GM19468 (cell line): ENCODE data around the gene GPALPP1.
A peak's percentile ranks its signal among the peaks of the same experiment; 100 is the strongest.
"Not testable (repeated sequence)": the region's sequence is repeated elsewhere in the genome, so short reads cannot be mapped to it uniquely, and the experiment has no call there.

ENCODE experiments used
- ATAC-seq: cut with Tn5 transposase; IDR thresholded peaks from one replicate; pipeline ENCODE4 v1.9.1; 2021; ENCODE audit warnings: mild to moderate bottlenecking, moderate library complexity, moderate number of reproducible peaks; ENCODE audit not compliant: unreplicated experiment; ENCODE audit errors: extremely low read depth

The GPALPP1 gene

DNA sequence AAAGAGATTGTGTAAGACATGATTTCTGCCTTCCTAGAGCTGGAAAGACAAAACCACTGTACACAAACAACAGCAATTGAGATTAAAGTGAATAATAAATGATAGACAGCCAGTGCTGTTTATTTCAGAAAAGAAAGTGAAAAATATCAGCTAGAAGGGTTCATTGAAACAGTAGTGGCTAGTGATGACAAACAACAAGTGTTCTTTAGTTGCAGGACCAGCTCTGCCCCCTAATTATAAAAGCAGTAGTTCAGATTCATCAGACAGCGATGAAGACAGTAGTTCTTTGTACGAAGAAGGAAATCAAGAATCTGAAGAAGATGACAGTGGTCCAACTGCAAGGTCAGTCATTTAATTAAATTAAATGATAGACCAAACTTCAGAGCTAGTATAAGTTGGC, 14.8 kb downstream of the GPALPP1 start:
- no peak for ATAC-seq

DNA sequence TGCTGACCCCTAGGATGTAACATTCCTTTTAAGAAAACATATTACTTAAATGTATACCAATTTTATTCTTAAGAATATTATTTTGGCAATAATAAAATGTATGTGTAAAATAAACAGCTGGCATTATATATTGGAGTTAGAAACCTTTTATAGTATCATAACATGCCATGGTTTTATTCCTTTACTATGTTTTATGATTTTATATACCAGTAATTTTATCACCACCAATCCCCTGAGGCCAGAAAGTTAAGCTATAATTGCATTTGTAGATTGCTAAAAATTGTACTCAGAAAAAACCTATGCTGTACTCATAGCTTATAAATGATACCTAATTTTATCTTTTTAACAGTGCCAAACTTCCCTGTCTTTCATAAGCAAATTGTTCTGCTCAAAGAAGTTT, 17.9 kb downstream of the GPALPP1 start:
- no peak for ATAC-seq

DNA sequence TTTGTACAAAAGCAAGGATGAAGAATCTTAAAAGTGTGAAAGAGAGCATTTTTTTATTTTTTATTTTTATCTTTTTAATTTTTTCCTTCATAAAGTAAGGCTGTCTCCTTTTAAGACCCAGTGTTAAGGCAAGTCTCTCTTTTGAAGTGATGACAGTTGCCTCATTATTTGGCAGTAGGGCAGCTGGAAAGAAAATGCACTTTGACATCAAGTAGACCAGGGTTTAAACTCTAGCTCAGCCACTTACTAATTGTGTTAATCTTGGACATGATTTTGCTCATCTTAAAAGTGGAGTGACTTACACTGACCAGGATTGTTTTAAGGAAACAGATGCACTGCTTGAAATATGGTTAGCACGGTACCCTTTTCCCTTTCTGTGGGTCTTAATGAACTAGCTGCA, 18.5 kb downstream of the GPALPP1 start:
- no peak for ATAC-seq

DNA sequence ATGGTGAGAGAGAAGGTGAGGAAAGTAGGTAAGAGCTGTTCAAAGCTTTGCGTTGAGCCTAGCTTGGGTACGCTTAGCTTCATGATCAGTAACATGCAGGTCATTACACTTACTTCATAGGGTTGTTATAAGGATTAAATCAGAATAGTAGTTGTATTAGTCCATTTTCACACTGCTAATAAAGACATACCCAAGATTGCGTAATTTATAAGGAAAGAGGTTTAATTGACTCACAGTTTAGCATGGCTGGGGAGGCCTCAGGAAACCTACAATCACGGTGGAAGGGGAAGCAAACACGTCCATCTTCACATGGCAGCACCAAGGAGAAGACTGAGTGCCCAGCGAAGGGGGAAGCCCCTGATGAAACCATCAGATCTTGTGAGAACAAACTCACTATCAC, 21.9 kb downstream of the GPALPP1 start:
- no peak for ATAC-seq

DNA sequence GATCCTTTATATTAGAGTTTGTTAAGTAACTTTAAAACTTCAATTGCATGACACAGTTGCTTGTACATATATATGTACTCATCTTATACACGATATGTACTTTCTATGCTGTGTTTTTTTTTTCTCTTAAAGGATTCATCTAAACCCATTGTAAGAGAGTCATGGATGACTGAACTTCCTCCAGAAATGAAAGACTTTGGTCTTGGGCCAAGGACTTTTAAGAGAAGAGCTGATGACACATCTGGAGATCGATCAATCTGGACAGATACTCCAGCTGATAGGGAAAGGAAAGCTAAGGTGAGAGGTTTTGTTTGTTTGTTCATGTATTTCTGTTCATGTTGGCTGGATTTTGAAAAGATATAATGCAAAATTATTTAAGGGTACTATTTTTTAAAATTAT, 26.0 kb downstream of the GPALPP1 start:
- no peak for ATAC-seq

DNA sequence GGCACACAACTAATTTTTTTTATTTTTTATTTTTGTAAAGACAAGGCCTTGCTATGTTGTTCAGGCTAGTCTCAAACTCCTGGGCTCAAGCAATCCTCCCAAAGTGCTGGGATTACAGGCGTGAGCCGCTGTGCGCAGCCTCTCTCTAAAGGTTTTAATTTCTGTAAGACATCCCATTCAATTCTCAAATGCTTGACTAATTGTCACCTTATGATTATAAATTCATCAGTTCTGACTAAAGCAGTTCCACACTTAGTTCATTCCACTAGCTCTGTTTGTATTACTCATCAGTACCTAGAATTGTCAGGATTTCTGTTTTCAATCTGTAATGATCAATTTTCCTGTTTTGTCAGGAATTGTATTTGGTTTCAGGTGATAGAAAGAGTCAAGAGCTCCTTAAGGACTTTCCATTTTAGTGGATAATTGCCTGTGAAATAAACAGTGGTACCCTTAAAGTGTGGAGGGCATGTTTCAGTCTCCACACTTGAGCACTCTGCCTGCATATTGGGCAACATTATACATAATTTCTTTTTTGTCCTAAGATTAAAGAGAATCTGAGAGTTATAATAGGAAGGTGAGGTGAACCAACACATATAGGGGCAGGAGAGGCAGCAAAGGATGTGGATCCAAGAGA, 27.6 kb downstream of the GPALPP1 start:
- ATAC-seq = no peak

DNA sequence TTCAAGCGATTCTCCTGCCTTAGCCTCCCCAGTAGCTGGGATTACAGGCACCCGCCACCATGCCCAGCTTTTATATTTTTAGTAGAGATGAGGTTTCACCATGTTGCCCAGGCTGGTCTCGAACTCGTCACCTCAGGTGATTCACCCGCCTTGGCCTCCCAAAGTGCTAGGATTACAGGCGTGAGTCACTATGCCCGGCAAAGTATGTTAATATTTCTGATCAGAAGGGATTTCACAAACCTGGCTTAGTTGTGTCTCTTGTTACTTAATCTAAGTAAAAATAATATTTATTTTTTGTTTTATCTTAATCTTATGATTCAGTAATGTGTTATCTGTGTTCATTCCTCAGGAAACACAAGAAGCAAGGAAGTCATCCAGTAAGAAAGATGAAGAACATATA, 30.6 kb downstream of the GPALPP1 start:
- ATAC-seq = not testable (repeated sequence)

DNA sequence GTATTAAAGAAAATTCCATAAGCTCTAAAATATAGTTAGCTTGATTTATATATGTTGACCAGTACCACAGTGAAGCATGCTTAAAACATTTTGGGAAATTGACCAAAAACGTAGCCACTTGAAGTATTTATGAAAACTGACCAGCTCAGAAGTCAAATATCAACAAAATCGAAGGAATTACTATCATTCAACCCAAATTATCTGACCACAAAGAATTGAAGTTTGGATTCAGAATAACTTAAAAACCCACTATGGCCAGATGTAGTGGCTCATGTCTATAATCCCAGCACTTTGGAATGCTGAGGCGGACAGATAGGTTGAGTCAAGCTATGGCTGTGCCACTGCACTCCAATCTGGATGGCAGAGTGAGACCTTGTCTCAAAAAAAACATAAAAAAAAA, 31.9 kb downstream of the GPALPP1 start:
- ATAC-seq = no peak

DNA sequence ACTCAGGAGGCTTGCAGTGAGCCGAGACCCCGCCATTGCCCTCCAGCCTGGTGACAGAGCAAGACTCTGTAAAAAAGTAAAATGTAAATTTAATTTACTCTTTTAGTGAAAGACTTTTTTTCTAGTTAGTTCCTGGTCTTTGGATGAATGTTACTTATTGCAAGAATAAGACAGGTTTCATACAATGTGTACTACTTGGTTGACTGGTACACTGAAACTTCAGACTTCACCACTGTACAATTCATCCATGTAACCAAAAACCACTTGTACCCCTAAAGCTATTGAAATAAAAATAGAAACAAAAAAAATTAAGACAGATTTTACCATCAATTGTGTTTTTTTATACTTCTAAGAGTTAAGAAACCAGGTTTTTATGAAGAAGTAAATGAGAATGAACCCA, 35.5 kb downstream of the GPALPP1 start:
- no peak for ATAC-seq

DNA sequence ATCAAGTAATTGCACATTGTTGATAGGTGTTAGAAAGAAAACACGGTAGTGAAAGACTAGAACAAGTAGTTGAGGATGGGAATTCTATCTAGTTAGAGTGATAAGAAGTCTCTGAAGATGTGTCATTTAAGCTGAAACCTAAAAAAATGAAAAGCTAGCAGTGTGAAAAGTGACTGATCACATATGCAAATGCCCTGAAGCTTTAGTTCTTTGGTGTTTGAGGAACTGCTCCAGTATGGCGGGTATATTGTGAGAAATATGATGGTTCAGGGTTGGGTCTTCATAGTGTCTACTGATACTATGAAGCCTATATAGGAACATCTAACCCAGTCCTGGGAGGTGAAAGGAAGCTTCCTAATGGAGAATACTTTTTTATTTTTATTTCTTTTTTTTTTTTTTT, 45.0 kb downstream of the GPALPP1 start:
- ATAC-seq = no peak

DNA sequence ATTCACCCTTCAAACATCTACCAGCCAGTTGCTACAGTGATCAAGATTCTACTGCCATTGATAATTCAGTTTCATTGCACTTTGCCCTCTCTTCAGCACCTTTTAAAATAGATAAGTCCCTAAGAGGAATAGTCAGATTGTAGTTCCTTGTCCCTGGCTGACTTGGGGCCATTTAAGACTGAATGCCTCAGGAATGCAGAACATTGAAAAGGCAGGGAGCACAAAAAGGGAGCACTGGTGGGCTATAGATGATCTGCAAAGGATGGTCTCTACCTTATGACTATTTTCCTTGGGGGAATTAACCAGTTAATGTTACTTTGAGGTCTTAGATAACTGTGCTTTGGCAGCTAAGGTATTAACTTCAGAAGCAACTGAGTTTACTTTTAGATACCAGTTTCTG, 46.9 kb downstream of the GPALPP1 start:
- no peak for ATAC-seq

DNA sequence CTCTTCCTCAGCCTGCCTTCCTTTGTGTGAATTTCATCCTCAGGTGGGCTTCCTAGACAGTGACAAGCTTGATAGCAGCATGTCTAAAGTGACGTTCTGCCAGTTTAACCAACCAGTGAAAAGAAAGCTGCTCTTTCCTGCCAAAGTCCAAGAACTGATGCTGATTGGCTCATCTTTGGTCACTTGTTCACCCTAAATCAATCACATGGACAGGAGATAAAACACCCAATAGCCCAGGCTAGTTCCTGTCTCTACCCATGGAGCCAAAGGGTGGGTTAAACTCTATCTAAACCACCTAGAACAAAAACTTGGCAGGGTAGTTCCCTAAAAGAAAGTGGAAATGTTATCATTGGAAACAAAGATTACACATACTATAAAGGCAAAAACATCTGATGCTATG, 50.8 kb downstream of the GPALPP1 start:
- no peak for ATAC-seq

DNA sequence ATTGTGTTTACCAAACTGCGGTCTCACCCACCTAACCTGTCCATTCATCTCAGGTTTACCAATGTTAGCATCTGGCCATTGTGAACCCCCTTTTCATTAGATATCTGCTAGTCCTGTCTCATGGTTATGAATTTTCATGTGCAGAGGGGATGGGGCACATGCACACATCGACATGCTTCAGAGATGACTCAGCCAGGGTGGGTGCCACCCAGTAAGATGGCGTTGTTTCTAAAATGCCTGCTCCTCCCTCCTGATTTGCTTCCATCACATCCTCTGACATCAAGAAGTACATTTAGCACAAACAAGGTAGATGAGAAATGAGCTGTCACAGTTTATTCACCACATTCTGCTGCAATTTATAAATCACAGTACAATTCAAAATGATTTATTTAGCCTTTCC, 51.3 kb downstream of the GPALPP1 start:
- ATAC-seq = no peak

DNA sequence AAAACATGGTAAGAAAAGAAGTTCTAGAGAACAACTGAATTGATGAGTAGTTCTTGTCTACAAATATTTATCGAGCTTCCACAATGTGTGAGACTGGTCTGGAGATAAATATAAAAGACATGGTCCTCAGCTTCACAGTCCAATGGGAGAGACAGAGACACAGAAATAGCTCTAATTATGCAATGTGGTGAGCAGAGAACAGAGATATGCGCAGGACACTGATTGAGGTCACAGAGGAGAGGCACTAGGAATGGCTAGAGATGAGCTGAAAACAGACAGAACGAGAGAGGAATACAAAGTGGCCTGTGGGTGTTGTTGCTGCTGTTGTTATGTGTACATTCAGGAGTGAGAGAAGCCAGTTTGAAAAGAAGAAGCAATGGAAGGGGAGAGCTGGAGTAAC, 53.2 kb downstream of the GPALPP1 start:
- ATAC-seq = no peak

DNA sequence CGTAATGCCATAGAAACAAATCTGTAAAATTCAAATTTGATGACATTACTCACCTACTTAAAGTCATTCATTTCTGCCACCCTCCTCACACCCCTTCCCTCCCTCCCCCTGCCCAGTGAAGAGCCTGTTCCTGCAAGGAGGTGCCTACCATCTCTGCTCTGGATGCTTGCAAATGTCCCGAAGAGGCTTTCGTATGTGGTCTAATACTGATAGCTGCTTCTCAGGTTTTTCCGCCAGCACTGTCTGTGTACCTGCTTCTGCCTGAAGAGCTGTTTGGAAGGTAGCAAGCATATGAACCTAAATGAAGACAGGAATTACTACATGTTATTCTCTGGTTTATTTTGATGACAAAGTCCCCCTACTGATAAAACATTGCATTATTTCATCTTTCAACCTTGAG, 57.1 kb downstream of the GPALPP1 start:
- no peak for ATAC-seq

DNA sequence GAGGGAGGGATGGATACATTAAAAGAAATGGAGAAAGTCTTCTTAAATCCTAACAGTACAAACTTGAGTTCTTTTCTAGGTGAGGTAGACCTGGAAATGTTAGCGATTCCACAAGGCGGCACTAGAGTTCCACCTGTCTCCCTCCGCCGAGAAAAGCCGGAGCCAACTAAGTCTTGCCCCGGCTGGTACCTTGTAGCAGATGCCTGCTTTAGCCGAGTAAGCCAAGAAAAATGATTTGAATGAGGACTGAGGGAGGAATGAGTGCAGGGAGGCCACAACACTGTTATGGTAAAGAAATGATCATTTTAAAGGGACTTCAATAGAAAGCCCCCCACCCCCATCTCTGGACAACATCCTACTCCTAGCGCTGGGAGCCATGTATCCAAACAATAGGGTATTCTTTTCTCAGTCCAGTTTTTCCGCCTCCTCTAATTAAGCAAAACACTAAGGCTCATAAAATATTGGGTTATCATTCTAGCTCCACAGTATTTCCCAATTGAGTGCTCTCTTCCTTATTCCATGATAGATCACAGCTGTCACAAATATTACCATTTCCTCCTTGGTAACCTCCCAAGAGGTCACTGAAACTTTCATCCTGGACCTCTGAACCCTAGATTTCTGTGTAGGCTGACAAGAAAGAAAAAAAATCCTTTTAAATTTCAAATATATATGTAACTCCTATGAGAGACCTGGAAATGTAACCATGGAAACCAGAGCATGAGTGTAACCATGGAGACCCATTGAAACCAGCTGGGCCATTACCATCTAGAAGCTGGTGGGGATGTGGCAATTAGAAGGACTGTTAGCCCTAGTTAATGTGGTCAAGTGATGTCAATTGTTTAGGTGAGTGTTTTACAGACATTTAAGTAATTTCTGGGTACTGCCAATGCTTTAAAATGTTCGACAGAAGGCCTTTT, 58.3 kb downstream of the GPALPP1 start:
- peak; percentile 58 for ATAC-seq

DNA sequence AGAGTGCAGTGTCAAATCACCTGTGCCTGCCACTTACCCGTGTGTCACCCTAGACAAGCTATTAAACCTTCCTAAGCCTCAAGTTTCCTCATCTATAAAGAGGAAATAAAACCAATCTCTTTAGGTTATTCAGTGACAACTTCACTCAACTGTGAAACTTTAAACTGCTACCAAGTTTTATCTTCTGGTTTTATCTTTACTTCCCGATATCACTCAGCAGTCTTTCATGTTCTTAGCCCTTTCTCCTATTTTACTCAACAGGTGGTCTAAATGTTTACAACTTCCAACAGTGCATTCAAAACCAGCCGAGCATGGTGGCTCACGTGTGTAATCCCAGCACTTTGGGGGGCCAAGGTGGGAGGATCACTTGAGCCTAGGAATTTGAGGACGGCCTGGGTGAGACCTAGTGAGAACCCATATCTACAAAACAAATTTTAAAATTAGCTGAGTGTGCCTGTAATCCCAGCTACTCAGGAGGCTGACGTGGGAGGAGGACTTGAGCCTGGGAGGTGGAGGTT, 59.6 kb downstream of the GPALPP1 start:
- ATAC-seq = no peak

DNA sequence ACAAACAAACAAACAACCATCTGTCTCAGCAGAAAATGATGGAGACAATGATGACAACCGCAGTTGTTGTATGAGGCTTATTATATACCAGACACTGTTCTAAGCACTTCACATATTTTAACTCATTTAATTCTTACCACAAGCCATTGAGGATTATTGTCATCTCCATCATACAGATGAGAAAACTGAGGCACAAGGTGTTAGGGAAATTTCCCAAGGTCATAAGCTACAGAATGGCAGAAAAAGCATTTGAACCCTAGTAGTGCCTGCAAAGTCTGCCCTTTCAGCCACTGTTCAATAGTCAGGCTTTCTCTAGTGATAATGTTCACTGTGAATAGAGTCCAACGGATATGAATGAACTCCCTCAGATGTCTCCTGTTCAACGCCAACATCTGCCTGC, 60.1 kb downstream of the GPALPP1 start:
- no peak for ATAC-seq

DNA sequence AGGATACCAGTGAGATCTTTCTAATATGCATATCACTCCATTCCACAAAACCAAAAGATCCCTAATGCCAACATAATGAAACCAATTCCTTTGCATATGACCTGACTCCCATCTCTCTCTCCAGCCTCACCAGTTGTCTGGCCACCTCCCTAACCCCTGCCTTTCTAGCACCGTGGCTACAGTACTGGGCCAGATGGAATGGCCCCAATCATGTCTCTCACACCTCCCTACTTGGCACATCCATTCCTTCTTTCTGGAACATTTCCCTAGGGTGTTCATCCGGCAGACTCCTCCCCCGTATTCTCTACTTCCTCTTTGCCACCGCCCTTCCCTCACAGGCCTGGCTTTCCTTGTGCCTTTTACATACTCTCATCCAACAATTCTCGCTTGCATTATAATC, 62.0 kb downstream of the GPALPP1 start:
- no peak for ATAC-seq

DNA sequence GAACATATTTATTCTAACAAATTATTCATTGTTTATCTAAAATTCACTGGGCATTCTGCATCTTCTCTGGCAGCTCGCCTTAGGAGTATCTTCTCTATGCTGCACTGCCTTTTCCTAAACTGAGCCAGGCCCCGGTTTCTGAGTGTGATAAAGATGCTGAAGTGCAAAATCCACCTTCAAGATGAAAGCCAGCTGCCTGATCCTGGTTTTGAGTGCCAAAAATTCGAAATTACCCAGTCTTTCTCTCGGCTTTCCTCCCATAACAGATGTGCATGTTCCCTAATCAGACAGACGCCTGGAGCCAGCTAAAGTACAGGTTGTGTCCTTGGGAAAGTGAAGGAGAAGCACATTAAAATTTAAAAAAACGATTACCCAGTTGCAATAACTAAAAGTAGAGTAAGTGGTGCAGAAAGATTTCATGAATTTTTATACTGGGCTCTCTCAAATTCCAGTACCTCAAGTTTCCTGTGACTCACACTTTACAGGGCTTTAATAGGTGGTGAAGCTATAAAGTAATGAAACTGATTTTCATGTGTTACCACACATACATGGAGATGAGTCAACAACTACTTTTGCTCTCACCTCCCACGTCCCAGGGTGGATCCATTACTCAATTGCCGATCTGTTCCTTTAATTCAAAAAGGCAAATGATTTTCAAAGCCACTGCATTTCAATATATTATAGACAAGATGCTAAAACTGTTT, 66.0 kb downstream of the GPALPP1 start:
- ATAC-seq = peak; percentile 39
